Daoy (cell line): ENCODE results near the gene CADM1. TPM values are rescaled to one million over a fixed set of nuclear protein-coding genes. Genes with fewer than 3 reads are reported as not detected.

Source experiments
- DNase-seq: peaks from one replicate; pipeline ENCODE4 v3.0.0-alpha.2; 2015; ENCODE audit warnings: low read depth
- total RNA-seq: library from RNA; depleted of rRNA; stranded (reverse); fragments of >200 nt; shearing (Covaris generic); gene quantifications from 2 replicates; pipeline ENCODE4 v1.2.3, GENCODE V29; 2014

Gene CADM1
- total RNA-seq, 1 experiment from 2014 or later: 91.4 TPM

DNA sequence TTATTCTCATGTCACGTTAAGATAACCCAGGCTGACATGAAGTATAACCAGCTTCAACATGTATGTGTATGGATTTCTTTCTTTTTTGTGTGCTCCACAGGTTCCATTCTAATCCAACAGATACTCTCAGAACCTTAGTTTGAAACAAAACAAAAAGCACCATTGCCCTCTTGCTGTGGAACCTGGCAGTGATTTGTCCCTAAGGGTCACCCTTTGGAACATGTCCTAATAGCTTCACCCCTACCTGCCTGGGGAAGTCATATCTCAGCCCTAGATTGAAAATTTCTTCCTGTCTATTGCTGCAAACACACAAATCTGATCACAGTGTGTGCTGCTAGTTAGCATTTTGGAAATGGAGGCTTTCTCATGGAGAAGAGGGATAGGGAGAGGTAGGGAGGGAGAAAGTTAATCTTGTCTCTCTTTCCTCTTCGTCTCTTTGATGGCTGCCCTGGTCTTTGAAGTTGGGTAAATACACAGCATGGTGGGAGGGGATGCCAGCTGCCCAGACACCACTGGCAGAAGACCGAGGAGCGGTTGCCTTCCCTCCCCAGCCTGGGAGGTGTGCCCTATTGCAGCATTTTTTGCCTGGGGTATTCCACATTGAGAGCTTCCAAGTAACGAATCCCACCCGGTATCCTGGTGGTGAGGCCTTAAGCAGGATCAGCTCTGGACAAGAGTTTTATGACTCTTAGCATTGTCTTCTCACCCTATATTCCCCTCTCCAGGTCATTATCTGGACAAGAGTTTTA lies 11.6 kb upstream of the CADM1 start:
- no peak for DNase-seq

- no peak for DNase-seq
Observed at GRCh38 chr11:115506954-115507675, 2.9 kb upstream of the CADM1 start.

- no peak for DNase-seq
Observed at GRCh38 chr11:115505175-115505574, 960 bp upstream of the CADM1 start.

DNA sequence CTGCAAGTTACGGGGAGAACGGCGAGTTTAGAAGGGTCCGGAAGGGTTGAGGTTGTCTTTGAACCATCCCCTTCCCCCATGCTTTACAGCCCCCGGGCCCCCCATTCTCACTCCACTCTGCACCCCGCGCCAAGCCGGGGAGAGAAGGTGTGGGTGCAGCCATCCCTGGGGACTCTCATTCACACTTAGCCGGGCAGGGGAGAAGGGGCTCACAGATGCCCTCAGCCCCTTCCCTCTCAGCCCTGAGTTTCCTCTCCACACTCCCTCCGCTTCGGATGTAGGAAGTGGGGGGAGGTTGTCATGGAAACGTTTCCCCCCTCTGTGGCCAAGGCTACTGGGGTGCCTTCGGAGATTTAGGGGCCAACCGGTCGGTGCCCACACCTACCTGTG lies 334 bp downstream of the CADM1 start:
- no peak for DNase-seq

GRCh38 chr11:115503083-115503885 lies 931 bp downstream of the CADM1 start:
- DNase-seq: peak; percentile 79

- no peak for DNase-seq
Observed at GRCh38 chr11:115502636-115503082, 1.6 kb downstream of the CADM1 start.

DNA sequence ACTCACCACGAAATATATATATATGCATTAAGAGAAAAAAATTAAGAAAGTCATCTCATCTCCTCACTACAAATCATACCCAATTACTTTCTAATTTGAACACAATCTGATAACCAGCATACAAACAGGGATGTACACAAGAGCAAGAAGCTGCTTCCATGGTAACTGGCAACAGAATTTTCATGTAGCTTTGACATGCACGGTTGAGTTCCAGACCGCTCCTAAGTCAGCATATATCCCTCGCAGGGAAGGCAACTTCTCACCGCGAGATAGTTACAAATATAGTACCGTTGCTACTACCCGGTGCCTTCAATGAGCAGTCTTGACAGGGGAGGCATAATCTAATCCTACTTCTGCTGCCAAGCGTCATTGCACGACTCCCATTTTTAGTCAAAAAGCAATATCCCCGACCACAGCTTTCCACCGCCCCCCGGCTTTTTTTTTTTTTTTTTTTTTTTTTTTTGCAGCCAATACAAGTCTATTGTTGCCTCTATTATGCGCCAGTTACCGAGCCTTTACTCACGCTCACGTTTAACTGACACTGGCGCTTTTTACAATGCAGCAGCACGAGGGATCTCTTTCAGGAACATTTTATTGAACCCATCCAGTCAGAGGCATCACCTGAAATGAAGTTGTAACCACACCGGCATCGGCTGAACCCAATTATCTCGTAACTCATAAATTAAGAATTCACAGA lies 2.2 kb downstream of the CADM1 start:
- DNase-seq: peak; percentile 19

- DNase-seq: no peak
Observed at GRCh38 chr11:115501502-115501892, 2.7 kb downstream of the CADM1 start.

DNA sequence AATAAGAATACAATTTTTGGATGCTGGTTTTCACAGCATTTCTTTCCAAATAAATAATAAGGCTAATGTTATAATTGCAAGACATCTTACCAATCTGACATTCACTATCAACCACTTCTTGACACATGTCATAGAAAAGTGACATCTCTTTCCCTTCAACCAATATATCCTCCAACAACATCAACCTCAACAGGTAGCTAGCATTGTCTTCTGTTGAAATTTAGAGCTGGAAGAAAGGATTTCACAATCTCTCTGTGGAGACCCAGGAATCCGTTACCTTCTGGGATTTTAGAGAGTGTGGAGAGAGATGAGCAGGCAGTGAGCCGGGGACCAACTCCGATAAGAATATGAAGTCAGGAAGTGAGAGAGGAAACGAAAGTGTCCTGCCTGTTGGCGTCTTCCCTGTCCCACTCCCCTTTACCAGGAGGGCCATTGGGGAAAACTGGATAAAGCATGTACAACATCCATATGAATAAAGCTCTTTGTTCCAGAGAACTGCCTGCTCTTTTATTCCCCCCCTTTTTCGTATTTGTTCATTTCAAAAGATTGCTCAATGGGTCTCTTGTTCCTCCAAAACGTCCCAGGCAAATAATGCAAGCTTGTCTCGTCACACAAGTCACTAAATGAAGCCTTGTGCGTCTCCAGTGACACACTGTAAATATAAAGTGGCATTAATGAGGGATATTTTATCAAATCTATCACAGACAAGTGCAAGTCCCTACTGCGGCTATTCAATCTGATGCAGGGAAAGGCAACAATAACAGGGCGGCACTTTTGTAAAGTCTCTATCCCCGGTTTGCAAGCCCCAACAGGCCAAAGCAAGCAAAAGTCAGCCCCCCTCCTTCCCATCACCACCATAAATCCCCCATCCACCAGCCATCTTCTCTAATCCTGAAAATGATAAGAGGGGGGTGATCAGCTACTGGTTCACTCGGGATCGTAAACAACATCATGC lies 3.4 kb downstream of the CADM1 start:
- no peak for DNase-seq

DNA sequence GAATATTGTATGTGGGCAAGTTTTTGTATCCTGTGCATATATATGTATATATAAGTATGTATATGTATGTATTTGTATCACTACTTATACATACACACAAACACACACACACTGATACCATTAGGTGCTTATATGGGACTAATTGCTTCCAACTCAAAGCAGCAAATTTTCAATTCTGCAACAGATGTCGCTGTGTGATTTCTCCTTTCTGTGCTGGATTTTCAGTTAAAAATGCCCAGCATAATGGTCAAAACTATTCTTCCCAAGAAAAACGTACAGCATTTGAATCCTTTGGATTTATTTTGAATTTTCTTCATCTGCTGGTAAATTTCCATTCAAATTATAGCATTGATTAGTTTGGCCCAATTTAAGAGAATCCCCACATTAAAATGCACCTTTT lies 4.3 kb downstream of the CADM1 start:
- DNase-seq: no peak

GRCh38 chr11:115499241-115499799 lies 4.9 kb downstream of the CADM1 start:
- DNase-seq: no peak

- no peak for DNase-seq
Observed at GRCh38 chr11:115498354-115498753, 5.9 kb downstream of the CADM1 start.

GRCh38 chr11:115497303-115497702 lies 6.9 kb downstream of the CADM1 start:
- DNase-seq: peak; percentile 16

DNA sequence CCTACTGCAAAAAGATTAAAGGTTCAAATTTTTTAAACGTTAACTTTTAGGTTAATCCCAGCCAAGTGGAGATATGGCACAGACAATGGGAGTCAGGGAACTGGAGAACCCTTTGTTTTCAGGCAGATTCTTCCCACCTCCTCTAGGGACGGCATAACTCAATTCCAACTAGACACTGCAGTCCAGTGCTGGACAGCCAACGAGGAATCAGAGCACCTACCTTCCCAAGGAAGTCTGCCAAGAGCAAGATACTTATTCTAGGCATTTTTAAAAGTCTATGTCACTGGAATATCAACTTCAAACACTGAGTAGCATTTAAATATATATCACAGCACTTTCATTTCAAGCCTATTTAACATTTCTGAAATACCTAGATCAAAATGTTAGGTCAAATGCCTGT lies 7.3 kb downstream of the CADM1 start:
- DNase-seq: peak; percentile 11

DNA sequence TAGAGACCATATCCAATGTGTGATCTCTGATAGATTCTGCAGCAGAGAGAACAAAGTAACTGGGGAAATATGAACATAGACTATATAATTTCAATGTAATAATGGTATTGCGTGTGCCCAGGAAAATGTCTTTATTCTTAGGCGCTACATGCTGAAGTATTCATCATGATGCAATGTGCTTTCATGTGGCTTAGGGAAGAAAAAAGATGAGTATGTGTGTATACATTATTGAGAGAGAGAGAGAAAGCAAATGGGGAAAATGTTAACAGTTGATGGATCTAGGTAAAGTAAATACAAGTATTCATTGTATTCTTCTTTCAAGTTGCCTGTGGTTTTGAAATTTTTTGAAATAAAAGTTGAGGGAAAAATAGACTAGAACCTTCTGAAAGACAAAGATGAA lies 10.3 kb downstream of the CADM1 start:
- DNase-seq: no peak

DNA sequence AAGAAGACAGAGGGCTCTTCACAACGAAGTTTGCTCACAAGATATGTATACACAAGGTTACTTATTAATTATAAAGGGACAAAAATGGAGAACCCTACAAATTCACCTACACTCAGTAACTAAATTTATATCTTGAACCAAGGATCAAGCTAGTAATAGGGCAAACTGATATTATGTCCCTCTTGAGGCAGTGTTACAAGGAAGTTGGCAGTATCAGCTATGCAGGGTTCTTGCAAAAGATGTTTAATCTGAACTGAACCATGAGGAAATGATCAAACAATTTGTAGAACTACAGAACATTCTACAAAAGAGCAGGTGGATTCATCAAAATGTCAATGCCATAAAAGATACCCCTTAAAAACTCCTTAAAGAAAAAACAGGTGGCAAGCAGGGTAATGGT lies 10.7 kb downstream of the CADM1 start:
- no peak for DNase-seq

DNA sequence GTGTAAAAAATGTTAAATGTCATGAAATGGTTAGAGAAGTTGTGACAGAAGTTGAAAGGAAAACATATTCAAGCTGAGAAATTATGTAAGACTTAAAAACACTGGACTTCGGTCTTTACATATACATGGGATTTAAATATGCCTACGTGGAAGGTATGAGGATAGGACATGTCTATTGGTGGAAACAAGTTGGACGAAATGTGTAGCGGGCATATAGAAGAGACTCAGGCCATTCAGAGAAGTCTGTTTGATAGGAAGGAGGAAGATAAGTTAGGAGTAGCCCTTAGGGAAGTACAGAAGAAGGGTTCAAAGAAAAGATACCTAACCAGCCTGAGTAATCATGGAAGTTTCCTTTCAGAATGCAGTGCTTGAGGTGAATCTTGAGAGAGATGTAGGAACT lies 14.7 kb downstream of the CADM1 start:
- DNase-seq: no peak

DNA sequence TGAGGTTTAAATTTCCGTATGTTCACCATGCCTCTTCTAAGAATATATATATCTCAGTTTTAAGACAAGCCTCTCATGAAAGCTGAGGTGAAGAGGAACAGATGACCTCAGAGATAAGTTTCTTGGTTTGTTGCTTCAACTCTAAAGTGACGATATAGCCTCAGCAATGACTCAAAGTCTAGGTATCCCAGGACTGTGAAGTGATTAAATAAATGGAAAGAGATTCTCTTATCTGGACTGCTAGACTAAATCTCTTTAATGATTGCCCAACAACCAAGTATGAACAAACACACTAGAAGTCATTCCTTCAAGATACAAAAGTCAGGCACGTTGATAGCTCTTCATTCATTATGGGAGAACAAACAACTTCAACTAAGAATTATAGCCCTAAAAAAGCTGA lies 15.3 kb downstream of the CADM1 start:
- DNase-seq: peak; percentile 75

GRCh38 chr11:115481528-115481927 lies 22.7 kb downstream of the CADM1 start:
- no peak for DNase-seq

- DNase-seq: no peak
Observed at GRCh38 chr11:115480611-115481010, 23.6 kb downstream of the CADM1 start.
